ENCODE measurements around the gene KATNAL1. TPM values are rescaled to one million over a fixed set of nuclear protein-coding genes. Genes with fewer than 3 reads are reported as not detected.

Gene KATNAL1
- total and polyA plus RNA-seq, 4 donors = 2.4 to 20.5 (median 9.3) TPM

DNA sequence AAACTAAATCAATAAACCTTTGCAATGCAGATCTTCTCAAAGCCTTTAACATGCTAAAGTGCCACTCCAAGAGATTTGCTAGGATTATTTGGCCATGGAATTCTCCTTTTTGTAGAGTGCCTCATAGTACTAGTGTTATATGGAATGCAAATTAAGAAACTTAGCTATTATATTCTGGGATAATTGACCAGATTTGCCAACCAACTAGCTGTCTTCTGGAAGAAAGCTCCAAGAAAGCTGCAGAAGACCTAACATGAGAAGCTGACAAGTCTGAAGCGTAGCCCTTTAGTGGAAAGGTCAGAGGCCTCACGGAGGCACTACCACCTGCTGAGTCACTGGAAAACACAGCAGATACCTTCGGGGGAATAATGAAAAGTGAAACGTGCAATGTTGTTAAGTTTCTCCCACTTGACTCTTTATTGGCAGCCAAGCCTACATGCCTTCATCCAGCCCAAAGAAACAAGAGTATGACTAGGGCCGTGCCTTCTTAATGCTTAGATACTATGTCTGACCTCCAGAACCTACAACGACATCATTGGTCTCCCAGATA, 29.8 kb upstream of the KATNAL1 start:
- Histone ChIP-seq H3K4me3 (no peak overlapping the region), H3K27me3 (ENCODE audit: control insufficient read depth in 3 of 3, insufficient read depth in 3 of 3, low read length in 2 of 3) (no peaks in the 10 kb centered on the region), H3K27ac (ENCODE audit: low read depth in 1 of 2, low read length in 1 of 2) (no peak overlapping the region), H3K36me3 (ENCODE audit: control insufficient read depth in 4 of 4, insufficient read depth in 4 of 4, low read length in 4 of 4) (no peaks in the 10 kb centered on the region), H3K9me3 (ENCODE audit: control insufficient read depth in 4 of 4, insufficient read depth in 3 of 4, low read length in 3 of 4) (no peaks in the 10 kb centered on the region), H3K4me1 (ENCODE audit: control insufficient read depth in 5 of 5, insufficient read depth in 5 of 5, low read length in 5 of 5) (peaks cover 8 to 24% (median 20%) of the 10 kb centered on the region in 5 donors), H3K9ac (ENCODE audit: insufficient read depth in 1 of 2, low read length in 2 of 2) (no peak overlapping the region)
- WGBS, 2 donors = 80 to 90% methylated on average over 6 of the region's 6 CpGs
- no peak for ATAC-seq (ENCODE audit: insufficient read depth, low FRiP score)
- TF ChIP-seq, protein P1, sequence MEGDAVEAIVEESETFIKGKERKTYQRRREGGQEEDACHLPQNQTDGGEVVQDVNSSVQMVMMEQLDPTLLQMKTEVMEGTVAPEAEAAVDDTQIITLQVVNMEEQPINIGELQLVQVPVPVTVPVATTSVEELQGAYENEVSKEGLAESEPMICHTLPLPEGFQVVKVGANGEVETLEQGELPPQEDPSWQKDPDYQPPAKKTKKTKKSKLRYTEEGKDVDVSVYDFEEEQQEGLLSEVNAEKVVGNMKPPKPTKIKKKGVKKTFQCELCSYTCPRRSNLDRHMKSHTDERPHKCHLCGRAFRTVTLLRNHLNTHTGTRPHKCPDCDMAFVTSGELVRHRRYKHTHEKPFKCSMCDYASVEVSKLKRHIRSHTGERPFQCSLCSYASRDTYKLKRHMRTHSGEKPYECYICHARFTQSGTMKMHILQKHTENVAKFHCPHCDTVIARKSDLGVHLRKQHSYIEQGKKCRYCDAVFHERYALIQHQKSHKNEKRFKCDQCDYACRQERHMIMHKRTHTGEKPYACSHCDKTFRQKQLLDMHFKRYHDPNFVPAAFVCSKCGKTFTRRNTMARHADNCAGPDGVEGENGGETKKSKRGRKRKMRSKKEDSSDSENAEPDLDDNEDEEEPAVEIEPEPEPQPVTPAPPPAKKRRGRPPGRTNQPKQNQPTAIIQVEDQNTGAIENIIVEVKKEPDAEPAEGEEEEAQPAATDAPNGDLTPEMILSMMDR (IDR thresholded peaks at IDR 0.05; ENCODE audit: control extremely low read depth, extremely low read depth) = no peak
- DNase-seq = no peak

DNA sequence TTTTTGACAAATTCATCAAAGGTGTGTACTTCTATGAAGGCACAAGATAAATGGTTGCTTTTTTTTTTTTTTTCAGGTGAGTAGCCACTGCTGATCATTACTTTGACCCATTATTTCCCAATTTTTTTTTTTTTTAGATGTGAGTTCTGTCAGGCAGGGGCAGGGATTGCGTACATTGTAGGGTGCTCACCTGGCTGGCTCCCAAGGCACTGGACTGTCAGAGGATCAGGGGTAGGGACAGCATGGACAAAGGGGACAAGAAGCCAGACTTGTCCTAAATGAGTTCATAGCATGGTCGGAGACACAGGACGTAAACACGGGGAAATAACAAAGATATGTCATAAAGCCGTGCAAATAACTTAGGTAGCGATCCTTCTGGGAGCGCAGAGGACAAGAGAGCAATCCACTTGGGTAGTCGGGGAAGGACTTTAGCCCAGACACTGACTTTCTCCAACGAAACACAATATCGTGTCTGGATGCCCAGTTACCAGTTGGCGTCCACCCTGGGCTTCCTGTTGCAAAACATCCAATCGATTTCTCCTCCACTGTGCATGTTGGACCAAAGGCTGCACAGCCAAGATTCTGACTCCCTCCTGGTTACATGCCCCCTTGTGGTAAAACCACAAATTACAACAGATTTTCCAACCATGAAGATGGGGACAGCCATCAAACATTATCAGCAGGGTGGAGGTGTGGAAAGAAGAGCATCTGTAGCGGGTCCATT, 27.5 kb upstream of the KATNAL1 start:
- Histone ChIP-seq H3K4me3 (no peak overlapping the region), H3K9me3 (ENCODE audit: control insufficient read depth in 4 of 4, insufficient read depth in 3 of 4, low read length in 3 of 4) (no peaks in the 10 kb centered on the region), H3K27me3 (ENCODE audit: control insufficient read depth in 3 of 3, insufficient read depth in 3 of 3, low read length in 2 of 3) (no peaks in the 10 kb centered on the region), H3K36me3 (ENCODE audit: control insufficient read depth in 4 of 4, insufficient read depth in 4 of 4, low read length in 4 of 4) (no peaks in the 10 kb centered on the region), H3K9ac (ENCODE audit: insufficient read depth in 1 of 2, low read length in 2 of 2) (no peak overlapping the region), H3K4me1 (ENCODE audit: control insufficient read depth in 5 of 5, insufficient read depth in 5 of 5, low read length in 5 of 5) (peaks cover 4 to 11% (median 5%) of the 10 kb centered on the region in 5 donors), H3K27ac (ENCODE audit: low read depth in 1 of 2, low read length in 1 of 2) (no peak overlapping the region)
- no peak for ATAC-seq (ENCODE audit: insufficient read depth, low FRiP score)
- TF ChIP-seq, protein P1 (IDR thresholded peaks at IDR 0.05; ENCODE audit: control extremely low read depth, extremely low read depth) = no peak
- no peak for DNase-seq
- 82 to 86% methylated on average over 13 of the region's 13 CpGs for WGBS, 2 donors

DNA sequence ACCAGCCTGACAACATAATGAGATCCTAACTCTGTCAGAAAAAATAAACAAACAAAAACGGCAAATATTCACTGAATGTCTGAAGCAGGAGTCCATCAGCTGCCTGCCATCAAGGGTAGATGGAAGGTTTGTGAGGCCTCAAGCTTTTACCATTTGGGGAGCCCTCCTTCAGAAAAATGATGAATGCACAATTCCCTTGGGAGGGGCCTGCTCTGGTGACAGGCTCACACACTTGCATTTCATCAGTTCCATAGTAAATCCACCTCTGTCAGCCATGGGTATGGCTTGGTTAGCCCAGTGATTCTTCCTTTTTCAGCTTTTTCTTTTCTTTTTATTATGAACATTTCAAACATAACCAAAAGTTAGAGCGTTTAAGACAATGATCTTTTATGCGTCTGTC, 26.3 kb upstream of the KATNAL1 start:
- Histone ChIP-seq H3K9ac (ENCODE audit: insufficient read depth in 1 of 2, low read length in 2 of 2) (no peak overlapping the region), H3K4me3 (no peak overlapping the region), H3K27me3 (ENCODE audit: control insufficient read depth in 3 of 3, insufficient read depth in 3 of 3, low read length in 2 of 3) (no peaks in the 10 kb centered on the region), H3K27ac (ENCODE audit: low read depth in 1 of 2, low read length in 1 of 2) (no peak overlapping the region), H3K4me1 (ENCODE audit: control insufficient read depth in 5 of 5, insufficient read depth in 5 of 5, low read length in 5 of 5) (peaks cover 2 to 7% (median 4%) of the 10 kb centered on the region in 5 donors), H3K36me3 (ENCODE audit: control insufficient read depth in 4 of 4, insufficient read depth in 4 of 4, low read length in 4 of 4) (no peaks in the 10 kb centered on the region), H3K9me3 (ENCODE audit: control insufficient read depth in 4 of 4, insufficient read depth in 3 of 4, low read length in 3 of 4) (no peaks in the 10 kb centered on the region)
- TF ChIP-seq, protein P1 (IDR thresholded peaks at IDR 0.05; ENCODE audit: control extremely low read depth, extremely low read depth) = no peak
- 79 to 85% methylated on average over 3 of the region's 3 CpGs for WGBS, 2 donors
- ATAC-seq (ENCODE audit: insufficient read depth, low FRiP score) = no peak
- no peak for DNase-seq

Measured in lung (tissue), 12 donors.